Keratinocyte (primary cell): Measurements from ENCODE around the gene NUFIP2. TPM values are rescaled to one million over a fixed set of nuclear protein-coding genes. Genes with fewer than 3 reads are reported as not detected.

Experiments
- DNase-seq: peaks from one replicate; pipeline ENCODE4 v3.0.0-alpha.2; 2011; ENCODE audit warnings: low read depth, missing footprints, low spot score
- FAIRE-seq: peaks from 2 replicates; lab custom pipeline; 2011; peaks lifted over from hg19 to GRCh38; lab: Jason Lieb, UNC
- H2AFZ ChIP-seq: 2 replicates; pipeline ENCODE4 v1.6.0; 2012; ENCODE audit warnings: low read length, control low read depth, inconsistent platforms; ENCODE audit not compliant: control insufficient read depth
- H3K27ac ChIP-seq: 2 replicates; pipeline ENCODE4 v1.5.1; 2011; ENCODE audit warnings: low read length; ENCODE audit not compliant: control insufficient read depth, insufficient read depth
- H3K27me3 ChIP-seq: 3 replicates; pipeline ENCODE4 v1.6.0; 2011; ENCODE audit warnings: low read length; ENCODE audit not compliant: control insufficient read depth, insufficient read depth; ENCODE audit errors: extremely low read depth
- H3K36me3 ChIP-seq, 2 experiments: 2 replicates in 1 of 2; 3 replicates in 1 of 2; pipeline ENCODE4 v1.5.1; 2011; ENCODE audit warnings: low read length in 2 of 2, mild to moderate bottlenecking in 1 of 2; ENCODE audit not compliant: control insufficient read depth in 2 of 2, insufficient read depth in 2 of 2; ENCODE audit errors: extremely low read depth in 1 of 2
- H3K4me1 ChIP-seq: 3 replicates; pipeline ENCODE4 v1.5.1; 2011; ENCODE audit warnings: low read length; ENCODE audit not compliant: control insufficient read depth, insufficient read depth; ENCODE audit errors: extremely low read depth
- H3K4me2 ChIP-seq: 3 replicates; pipeline ENCODE4 v1.6.0; 2011; ENCODE audit warnings: low read depth, low read length; ENCODE audit not compliant: control insufficient read depth, insufficient read depth; ENCODE audit errors: extremely low read depth
- H3K4me3 ChIP-seq, 3 experiments: fragments of 200-600 bp in 1 of 3; sonication (generic) in 1 of 3; 2 replicates in 2 of 3; 3 replicates in 1 of 3; pipeline ENCODE4 v1.5.1; 2011 to 2016; ENCODE audit warnings: low read length in 3 of 3, mild to moderate bottlenecking in 3 of 3, control low read depth in 2 of 3, inconsistent platforms in 1 of 3, low read depth in 1 of 3, mixed read lengths in 1 of 3, mixed run types in 1 of 3, moderate library complexity in 1 of 3; ENCODE audit not compliant: control insufficient read depth in 2 of 3, insufficient read depth in 2 of 3; ENCODE audit errors: extremely low read depth in 1 of 3
- H3K79me2 ChIP-seq: 2 replicates; pipeline ENCODE4 v1.6.0; 2012; ENCODE audit warnings: low read length; ENCODE audit not compliant: control insufficient read depth, insufficient read depth
- H3K9ac ChIP-seq: 3 replicates; pipeline ENCODE4 v1.6.0; 2011; ENCODE audit warnings: low read length; ENCODE audit not compliant: control insufficient read depth, insufficient read depth; ENCODE audit errors: extremely low read depth
- H3K9me1 ChIP-seq: 3 replicates; pipeline ENCODE4 v1.6.0; 2011; ENCODE audit warnings: low read length; ENCODE audit not compliant: control insufficient read depth, insufficient read depth; ENCODE audit errors: extremely low read depth
- H3K9me3 ChIP-seq: 2 replicates; pipeline ENCODE4 v1.5.1; 2012; ENCODE audit warnings: low read depth, low read length; ENCODE audit not compliant: control insufficient read depth
- H4K20me1 ChIP-seq: 3 replicates; pipeline ENCODE4 v1.6.0; 2011; ENCODE audit warnings: low read length; ENCODE audit not compliant: control insufficient read depth, insufficient read depth; ENCODE audit errors: extremely low read depth
- CTCF ChIP-seq, 3 experiments: IDR thresholded peaks in 1 of 3; conservative IDR thresholded peaks in 1 of 3; optimal IDR thresholded peaks in 1 of 3; 2 replicates in 2 of 3; 3 replicates in 1 of 3; pipeline versions ENCODE3 to v1.5.1; 2011; ENCODE audit warnings: low read length in 3 of 3, mild to moderate bottlenecking in 3 of 3, moderate library complexity in 2 of 3, control low read depth in 1 of 3, inconsistent platforms in 1 of 3; ENCODE audit not compliant: insufficient read depth in 2 of 3; ENCODE audit errors: extremely low read depth in 1 of 3
- EZH2 ChIP-seq: IDR thresholded peaks from one replicate; pipeline ENCODE4 v1.6.1; 2012; ENCODE audit warnings: inconsistent platforms, mild to moderate bottlenecking, low read length, moderate library complexity
- dilution Hi-C: fragments of 300-500 bp; cut with MboI; formaldehyde crosslinking; loops from one replicate; pipeline ENCODE4 v1.7.0; 2020; ENCODE audit warnings: low sequenced_read_pairs; ENCODE audit not compliant: extremely low pct_ligation_motif_present
- polyA plus RNA-seq, 5 experiments: library from polyadenylated mRNA; depleted of rRNA in 3 of 5; stranded (reverse) in 3 of 5; stranded (forward) in 1 of 5; unstranded in 1 of 5; fragments of >200 nt; gene quantifications; 1 replicate in 1 of 5; 2 replicates in 3 of 5; 3 replicates in 1 of 5; pipeline versions ENCODE4 v1.2.1 to v1.2.3, GENCODE V29; 2011 to 2012; ENCODE audit warnings: missing spikeins in 2 of 5, low read depth in 1 of 5, low replicate concordance in 1 of 5

The NUFIP2 gene
- polyA plus RNA-seq, 1 donor (not counting 4 experiments of a cell fraction or from before 2014, with no cell fraction given), result 22.0 TPM

DNA sequence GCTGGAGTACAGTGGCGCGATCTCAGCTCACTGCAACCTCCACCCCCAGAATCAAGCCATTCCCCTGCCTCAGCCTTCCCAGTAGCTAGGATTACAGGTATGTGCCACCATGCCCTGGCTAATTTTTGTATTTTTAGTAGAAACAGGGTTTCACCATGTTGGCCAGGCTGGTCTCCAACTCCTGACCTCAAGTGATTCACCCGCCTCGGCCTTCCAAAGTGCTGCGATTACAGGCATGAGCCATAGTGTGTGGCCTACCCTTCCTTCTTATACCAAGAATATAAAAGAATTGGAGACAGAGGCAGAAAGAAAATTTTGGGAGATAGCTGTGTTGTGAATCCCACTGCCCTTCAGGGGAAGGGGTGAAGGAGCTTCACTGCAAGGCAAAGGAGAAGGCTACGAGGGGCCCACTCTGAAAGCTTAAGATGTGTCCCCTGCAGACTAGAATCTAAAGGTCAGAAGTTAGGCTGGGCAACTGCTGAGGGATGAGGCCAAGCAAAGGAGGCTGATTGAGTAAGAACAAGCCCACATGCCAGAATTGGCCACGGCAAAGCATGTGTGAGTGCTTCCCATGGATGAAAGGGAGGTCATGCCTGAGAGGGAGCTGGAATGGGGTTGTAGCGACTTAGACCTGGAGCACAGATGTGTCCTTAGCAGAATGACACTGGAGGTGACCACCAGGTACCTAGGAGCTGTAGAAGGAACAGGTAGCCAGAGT lies 55.7 kb downstream of the NUFIP2 start:
- H4K20me1 ChIP-seq, result no peaks in the 10 kb centered on the region
- no peak for DNase-seq
- TF ChIP-seq CTCF (optimal IDR thresholded peaks at IDR 0.05 in 1 of 3, IDR thresholded peaks at IDR 0.05 in 1 of 3, conservative IDR thresholded peaks at IDR 0.05 in 1 of 3; ENCODE audit: extremely low read depth in 1 of 3, insufficient read depth in 2 of 3, low read length in 3 of 3), result no peak
- TF ChIP-seq EZH2, result no peak
- no peaks in the 10 kb centered on the region for H3K9me3 ChIP-seq
- FAIRE-seq, result no peak
- peaks cover 27% of the 10 kb centered on the region for H3K4me1 ChIP-seq
- no peak overlapping the region for H3K9ac ChIP-seq
- no peak overlapping the region for H3K4me2 ChIP-seq
- no peak overlapping the region for H2AFZ ChIP-seq
- no peak overlapping the region for H3K4me3 ChIP-seq
- H3K27me3 ChIP-seq, result no peaks in the 10 kb centered on the region
- dilution Hi-C loops, result no loop called here
- no peaks in the 10 kb centered on the region for H3K36me3 ChIP-seq
- H3K27ac ChIP-seq, result no peak overlapping the region
- H3K79me2 ChIP-seq, result no peaks in the 10 kb centered on the region
- H3K9me1 ChIP-seq, result no peaks in the 10 kb centered on the region

GRCh38 chr17:29237476-29238132 lies 56.3 kb downstream of the NUFIP2 start:
- Histone ChIP-seq H3K36me3 (no peaks in the 10 kb centered on the region), H3K4me2 (no peak overlapping the region), H3K79me2 (no peaks in the 10 kb centered on the region), H3K9me3 (no peaks in the 10 kb centered on the region), H3K4me3 (no peak overlapping the region), H4K20me1 (no peaks in the 10 kb centered on the region), H3K9me1 (no peaks in the 10 kb centered on the region), H3K27me3 (no peaks in the 10 kb centered on the region), H3K9ac (no peak overlapping the region), H2AFZ (no peak overlapping the region), H3K27ac (peak overlapping the region; percentile 4), H3K4me1 (peaks cover 27% of the 10 kb centered on the region)
- dilution Hi-C loops, result no loop called here
- FAIRE-seq (no peak), DNase-seq (no peak)
- TF ChIP-seq EZH2 (no peak), CTCF (optimal IDR thresholded peaks at IDR 0.05 in 1 of 3, IDR thresholded peaks at IDR 0.05 in 1 of 3, conservative IDR thresholded peaks at IDR 0.05 in 1 of 3; ENCODE audit: extremely low read depth in 1 of 3, insufficient read depth in 2 of 3, low read length in 3 of 3) (no peak)
